ENCODE measurements around the gene TMEM150C.

DNA sequence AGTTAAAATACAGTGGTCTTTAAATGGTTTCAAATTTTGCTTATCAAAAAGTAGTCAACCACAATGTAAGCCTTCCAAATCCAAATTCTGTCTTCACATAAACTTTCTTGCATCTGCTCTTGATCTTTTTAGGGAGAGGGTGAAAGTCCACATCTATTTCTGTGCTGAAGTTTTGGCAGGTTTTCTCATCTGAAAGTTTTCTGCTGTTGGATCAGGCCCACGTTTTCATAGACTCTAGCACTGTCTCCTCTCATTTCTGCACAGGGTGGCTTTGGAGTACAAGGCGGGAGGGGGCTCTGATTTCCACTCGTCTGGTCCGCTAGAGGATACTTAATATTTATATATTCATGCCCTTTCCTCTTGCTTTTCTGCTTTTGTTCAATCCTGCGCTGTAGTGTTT lies 18.1 kb upstream of the TMEM150C start:
- TF ChIP-seq CTCF (IDR thresholded peaks at IDR 0.05) (no peak), EP300 (IDR thresholded peaks at IDR 0.05) (no peak), POLR2A (IDR thresholded peaks at IDR 0.05) (no peak), POLR2AphosphoS5 (IDR thresholded peaks at IDR 0.05) (no peak)
